H9 (cell line): Measurements from ENCODE around the gene DNAI7. TPM values are rescaled to one million over a fixed set of nuclear protein-coding genes. Genes with fewer than 3 reads are reported as not detected.

Experiments
- DNase-seq: peaks from one replicate; pipeline ENCODE4 v3.0.0-alpha.2; 2017
- H2AFZ ChIP-seq: one replicate; pipeline ENCODE4 v1.6.1; 2013; ENCODE audit warnings: mild to moderate bottlenecking, low read length, control low read depth, moderate library complexity
- H2AK5ac ChIP-seq: 2 replicates; pipeline ENCODE4 v1.6.1; 2013; ENCODE audit warnings: low read length, control low read depth, mixed read lengths; ENCODE audit not compliant: insufficient read length
- H2BK120ac ChIP-seq: one replicate; pipeline ENCODE4 v1.6.1; 2013; ENCODE audit warnings: low read depth, mild to moderate bottlenecking, low read length, control low read depth, inconsistent platforms; ENCODE audit not compliant: poor library complexity, severe bottlenecking
- H2BK12ac ChIP-seq: 2 replicates; pipeline ENCODE4 v1.6.1; 2013; ENCODE audit warnings: low read length, control low read depth, mixed read lengths, low read depth; ENCODE audit not compliant: insufficient read length
- H2BK15ac ChIP-seq: 2 replicates; pipeline ENCODE4 v1.6.1; 2013; ENCODE audit warnings: low read depth, low read length, control low read depth
- H2BK20ac ChIP-seq: one replicate; pipeline ENCODE4 v1.6.1; 2013; ENCODE audit warnings: low read depth, mild to moderate bottlenecking, low read length, control low read depth, inconsistent platforms; ENCODE audit not compliant: poor library complexity, severe bottlenecking
- H2BK5ac ChIP-seq: 2 replicates; pipeline ENCODE4 v1.6.1; 2013; ENCODE audit warnings: low read length, control low read depth, mixed read lengths; ENCODE audit not compliant: insufficient read length
- H3K14ac ChIP-seq: 2 replicates; pipeline ENCODE4 v1.6.1; 2013; ENCODE audit warnings: low read length, control low read depth; ENCODE audit not compliant: insufficient read depth
- H3K18ac ChIP-seq: 2 replicates; pipeline ENCODE4 v1.6.1; 2013; ENCODE audit warnings: low read depth, mild to moderate bottlenecking, mixed read lengths, low read length, control low read depth; ENCODE audit not compliant: insufficient read length
- H3K23ac ChIP-seq: 2 replicates; pipeline ENCODE4 v1.6.1; 2013; ENCODE audit warnings: low read length, control low read depth, mixed read lengths, low read depth; ENCODE audit not compliant: insufficient read length
- H3K23me2 ChIP-seq: 2 replicates; pipeline ENCODE4 v1.6.1; 2013; ENCODE audit warnings: low read depth, mild to moderate bottlenecking, mixed read lengths, low read length, control low read depth; ENCODE audit not compliant: insufficient read length, poor library complexity, severe bottlenecking
- H3K27ac ChIP-seq: 2 replicates; pipeline ENCODE4 v1.5.1; 2013; ENCODE audit warnings: low read length, control low read depth, mixed read lengths, low read depth; ENCODE audit not compliant: insufficient read length
- H3K27me3 ChIP-seq: 2 replicates; pipeline ENCODE4 v1.6.1; 2013; ENCODE audit warnings: low read length, control low read depth, inconsistent platforms; ENCODE audit not compliant: insufficient read depth
- H3K4ac ChIP-seq: 2 replicates; pipeline ENCODE4 v1.6.1; 2013; ENCODE audit warnings: low read depth, mild to moderate bottlenecking, control low read depth, inconsistent platforms, low read length, moderate library complexity
- H3K4me1 ChIP-seq: 2 replicates; pipeline ENCODE4 v1.6.1; 2013; ENCODE audit warnings: low read length, control low read depth, inconsistent platforms; ENCODE audit not compliant: insufficient read depth
- H3K4me2 ChIP-seq: 2 replicates; pipeline ENCODE4 v1.6.1; 2013; ENCODE audit warnings: low read length, control low read depth, mixed read lengths; ENCODE audit not compliant: insufficient read length, insufficient read depth
- H3K56ac ChIP-seq: 2 replicates; pipeline ENCODE4 v1.6.1; 2013; ENCODE audit warnings: low read depth, mild to moderate bottlenecking, mixed read lengths, low read length, control low read depth; ENCODE audit not compliant: insufficient read length
- H3K79me1 ChIP-seq: 2 replicates; pipeline ENCODE4 v1.6.1; 2013; ENCODE audit warnings: low read depth, mild to moderate bottlenecking, moderate library complexity, low read length, control low read depth, inconsistent platforms; ENCODE audit not compliant: insufficient read depth, poor library complexity, severe bottlenecking
- H3K79me2 ChIP-seq: 2 replicates; pipeline ENCODE4 v1.6.1; 2013; ENCODE audit warnings: low read length, control low read depth, inconsistent platforms; ENCODE audit not compliant: insufficient read depth
- H3K9ac ChIP-seq: 2 replicates; pipeline ENCODE4 v1.6.1; 2013; ENCODE audit warnings: low read length, control low read depth, mixed read lengths; ENCODE audit not compliant: insufficient read length; ENCODE audit errors: extremely low read depth
- H3K9me3 ChIP-seq: one replicate; pipeline ENCODE4 v1.6.1; 2013; ENCODE audit warnings: low read depth, low read length, inconsistent platforms; ENCODE audit not compliant: control insufficient read depth
- H3T11ph ChIP-seq: one replicate; pipeline ENCODE4 v1.6.1; 2013; ENCODE audit warnings: mild to moderate bottlenecking, low read length, control low read depth, inconsistent platforms
- H4K20me1 ChIP-seq: one replicate; pipeline ENCODE4 v1.6.1; 2013; ENCODE audit not compliant: control insufficient read depth, insufficient read length, insufficient read depth
- H4K5ac ChIP-seq: 2 replicates; pipeline ENCODE4 v1.6.1; 2013; ENCODE audit warnings: low read depth, mild to moderate bottlenecking, mixed read lengths, low read length, control low read depth; ENCODE audit not compliant: insufficient read length
- H4K8ac ChIP-seq: replicated peaks from 2 replicates; pipeline ENCODE4 v1.6.1; 2013; ENCODE audit warnings: low read length, control low read depth, mixed read lengths, low read depth; ENCODE audit not compliant: insufficient read length
- H4K91ac ChIP-seq: 2 replicates; pipeline ENCODE4 v1.6.1; 2013; ENCODE audit warnings: low read depth, mild to moderate bottlenecking, moderate library complexity, mixed read lengths, low read length, control low read depth; ENCODE audit not compliant: insufficient read length
- H3K27ac Mint-ChIP-seq, 3 experiments: 2 replicates in 2 of 3; 3 replicates in 1 of 3; pipeline ENCODE4 v1.8.0; 2020 to 2021; ENCODE audit warnings: mixed read lengths in 3 of 3, mild to moderate bottlenecking in 1 of 3, moderate library complexity in 1 of 3
- H3K27me3 Mint-ChIP-seq: 2 replicates; pipeline ENCODE4 v1.8.0; 2021; ENCODE audit warnings: low read depth, mild to moderate bottlenecking, moderate library complexity, mixed read lengths
- H3K36me3 Mint-ChIP-seq, 3 experiments: 2 replicates in 2 of 3; 3 replicates in 1 of 3; pipeline ENCODE4 v1.8.0; 2020 to 2021; ENCODE audit warnings: low read depth in 3 of 3, mixed read lengths in 3 of 3; ENCODE audit not compliant: insufficient read depth in 1 of 3
- H3K4me1 Mint-ChIP-seq, 2 experiments: 2 replicates each; pipeline ENCODE4 v1.8.0; 2020; ENCODE audit warnings: mixed read lengths in 2 of 2
- H3K4me3 Mint-ChIP-seq, 2 experiments: 2 replicates in 1 of 2; 3 replicates in 1 of 2; pipeline ENCODE4 v1.8.0; 2020 to 2021; ENCODE audit warnings: mild to moderate bottlenecking in 2 of 2, mixed read lengths in 2 of 2, moderate library complexity in 1 of 2
- H3K9me3 Mint-ChIP-seq, 2 experiments: 2 replicates in 1 of 2; 3 replicates in 1 of 2; pipeline ENCODE4 v1.8.0; 2020; ENCODE audit warnings: mild to moderate bottlenecking in 2 of 2, mixed read lengths in 2 of 2, moderate library complexity in 1 of 2
- WGBS: extraction: QIAGEN DNeasy Blood & Tissue Kit; methylation state at CpG from one replicate; pipeline ENCODE4 v1.1.7; 2013; ENCODE audit warnings: missing lambda C conversion rate, low lambda C conversion rate, mixed read lengths; ENCODE audit not compliant: insufficient read length; ENCODE audit errors: extremely low coverage; 5-methylcytosine and 5-hydroxymethylcytosine counted together
- total RNA-seq: library from RNA; stranded (reverse); gene quantifications from 2 replicates; pipeline ENCODE4 v1.2.1, GENCODE V29; 2021
- TF ChIP-seq, protein P1 (sequence below): fragments of 200-600 bp; sonication (generic); conservative IDR thresholded peaks from 3 replicates; pipeline ENCODE4 v1.8.0; 2021; ENCODE audit warnings: antibody characterized with exemption, mild to moderate bottlenecking

DNAI7 gene
- total RNA-seq, 1 experiment from 2014 or later, result not detected

DNA sequence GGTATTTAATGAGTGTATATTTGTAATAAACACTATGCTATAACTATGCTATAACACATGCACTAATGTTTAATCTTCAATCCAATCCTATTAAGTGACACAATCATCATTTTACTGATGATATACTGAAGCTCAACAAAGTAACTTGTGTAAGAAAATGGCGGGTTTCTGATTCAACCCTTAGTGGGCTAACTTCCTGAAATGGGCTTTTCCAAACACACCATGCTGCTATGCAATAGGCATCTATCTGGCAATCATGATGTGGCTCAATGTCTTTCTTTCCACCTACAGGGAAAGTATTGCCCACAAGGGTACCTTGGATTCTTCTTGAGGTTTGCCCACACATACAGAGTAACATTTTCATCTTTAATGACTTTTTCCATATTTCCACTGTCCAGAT is 48.3 kb downstream of the DNAI7 start:
- Histone ChIP-seq H3K9me3 (no peaks in the 10 kb centered on the region), H3K79me1 (no peaks in the 10 kb centered on the region), H4K20me1 (no peaks in the 10 kb centered on the region), H3K79me2 (no peaks in the 10 kb centered on the region), H4K91ac (no peak overlapping the region), H3T11ph (no peak overlapping the region), H3K4me1 (peaks cover 5% of the 10 kb centered on the region), H3K14ac (no peak overlapping the region), H3K4ac (no peak overlapping the region), H3K9ac (no peak overlapping the region), H3K23ac (no peak overlapping the region), H2AFZ (no peak overlapping the region), H3K4me2 (no peak overlapping the region), H2BK12ac (no peak overlapping the region), H2BK15ac (no peak overlapping the region), H2BK5ac (no peak overlapping the region), H4K8ac (no peak overlapping the region), H3K23me2 (no peaks in the 10 kb centered on the region), H3K56ac (no peak overlapping the region), H3K18ac (no peak overlapping the region), H2BK120ac (no peak overlapping the region), H3K27me3 (no peaks in the 10 kb centered on the region), H2AK5ac (no peak overlapping the region), H4K5ac (no peak overlapping the region), H2BK20ac (no peak overlapping the region), H3K27ac (no peak overlapping the region)
- Mint-ChIP-seq H3K4me1 (peaks cover 5% of the 10 kb centered on the region in 2 experiments), H3K4me3 (no peak overlapping the region), H3K9me3 (no peaks in the 10 kb centered on the region), H3K27me3 (no peaks in the 10 kb centered on the region), H3K36me3 (no peaks in the 10 kb centered on the region; a peak in 1 of 7 replicates), H3K27ac (no peak overlapping the region)
- WGBS, result no CpG with 5 or more reads among the region's 1 CpG
- no peak for DNase-seq
- TF ChIP-seq, protein P1, sequence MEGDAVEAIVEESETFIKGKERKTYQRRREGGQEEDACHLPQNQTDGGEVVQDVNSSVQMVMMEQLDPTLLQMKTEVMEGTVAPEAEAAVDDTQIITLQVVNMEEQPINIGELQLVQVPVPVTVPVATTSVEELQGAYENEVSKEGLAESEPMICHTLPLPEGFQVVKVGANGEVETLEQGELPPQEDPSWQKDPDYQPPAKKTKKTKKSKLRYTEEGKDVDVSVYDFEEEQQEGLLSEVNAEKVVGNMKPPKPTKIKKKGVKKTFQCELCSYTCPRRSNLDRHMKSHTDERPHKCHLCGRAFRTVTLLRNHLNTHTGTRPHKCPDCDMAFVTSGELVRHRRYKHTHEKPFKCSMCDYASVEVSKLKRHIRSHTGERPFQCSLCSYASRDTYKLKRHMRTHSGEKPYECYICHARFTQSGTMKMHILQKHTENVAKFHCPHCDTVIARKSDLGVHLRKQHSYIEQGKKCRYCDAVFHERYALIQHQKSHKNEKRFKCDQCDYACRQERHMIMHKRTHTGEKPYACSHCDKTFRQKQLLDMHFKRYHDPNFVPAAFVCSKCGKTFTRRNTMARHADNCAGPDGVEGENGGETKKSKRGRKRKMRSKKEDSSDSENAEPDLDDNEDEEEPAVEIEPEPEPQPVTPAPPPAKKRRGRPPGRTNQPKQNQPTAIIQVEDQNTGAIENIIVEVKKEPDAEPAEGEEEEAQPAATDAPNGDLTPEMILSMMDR, result no peak
